Trophoblast cell (in vitro differentiated cells and primary cell): ENCODE measurements around the gene PRKCE.

ENCODE experiments used
- DNase-seq, 2 donors: peaks; one replicate each; pipeline ENCODE4 v3.0.0-alpha.2; 2016
- H2AFZ ChIP-seq: 2 replicates; pipeline ENCODE4 v1.6.1; 2013; ENCODE audit warnings: low read length, moderate library complexity, mild to moderate bottlenecking; ENCODE audit not compliant: insufficient read depth, poor library complexity
- H2AK5ac ChIP-seq: 2 replicates; pipeline ENCODE4 v1.6.1; 2013; ENCODE audit warnings: mild to moderate bottlenecking, low read length
- H2BK120ac ChIP-seq: 2 replicates; pipeline ENCODE4 v1.6.1; 2013; ENCODE audit warnings: low read length, mild to moderate bottlenecking, moderate library complexity; ENCODE audit not compliant: insufficient read depth, poor library complexity
- H2BK12ac ChIP-seq: 2 replicates; pipeline ENCODE4 v1.6.1; 2013; ENCODE audit warnings: mild to moderate bottlenecking, low read length, moderate library complexity
- H2BK5ac ChIP-seq: 2 replicates; pipeline ENCODE4 v1.6.1; 2013; ENCODE audit warnings: low read length, low read depth, moderate library complexity, mild to moderate bottlenecking; ENCODE audit not compliant: poor library complexity
- H3K14ac ChIP-seq: 2 replicates; pipeline ENCODE4 v1.6.1; 2013; ENCODE audit warnings: mild to moderate bottlenecking, low read length
- H3K18ac ChIP-seq: 2 replicates; pipeline ENCODE4 v1.6.1; 2013; ENCODE audit warnings: mild to moderate bottlenecking, low read length
- H3K23ac ChIP-seq: 2 replicates; pipeline ENCODE4 v1.6.1; 2013; ENCODE audit warnings: low read length
- H3K27ac ChIP-seq: 2 replicates; pipeline ENCODE4 v1.5.1; 2013; ENCODE audit warnings: low read depth, mild to moderate bottlenecking, inconsistent platforms, low read length, moderate library complexity
- H3K27me3 ChIP-seq: 2 replicates; pipeline ENCODE4 v1.6.1; 2013; ENCODE audit warnings: inconsistent platforms, mild to moderate bottlenecking, low read length, moderate library complexity; ENCODE audit not compliant: insufficient read depth
- H3K36me3 ChIP-seq, 2 experiments: 1 replicate in 1 of 2; 2 replicates in 1 of 2; pipeline ENCODE4 v1.6.1; 2013; ENCODE audit warnings: low read length in 2 of 2, mild to moderate bottlenecking in 2 of 2, moderate library complexity in 1 of 2; ENCODE audit not compliant: insufficient read depth in 2 of 2, control insufficient read depth in 1 of 2
- H3K4ac ChIP-seq: 2 replicates; pipeline ENCODE4 v1.6.1; 2013; ENCODE audit warnings: low read depth, mild to moderate bottlenecking, low read length, moderate library complexity
- H3K4me1 ChIP-seq, 2 experiments: 1 replicate in 1 of 2; 2 replicates in 1 of 2; pipeline ENCODE4 v1.6.1; 2013; ENCODE audit warnings: low read length in 2 of 2, mild to moderate bottlenecking in 2 of 2, moderate library complexity in 1 of 2; ENCODE audit not compliant: insufficient read depth in 2 of 2, control insufficient read depth in 1 of 2
- H3K4me2 ChIP-seq: 2 replicates; pipeline ENCODE4 v1.6.1; 2013; ENCODE audit warnings: inconsistent platforms, mild to moderate bottlenecking, low read length, moderate library complexity
- H3K4me3 ChIP-seq: 2 replicates; pipeline ENCODE4 v1.5.1; 2013; ENCODE audit warnings: mild to moderate bottlenecking, low read depth, low read length, inconsistent platforms
- H3K79me1 ChIP-seq: one replicate; pipeline ENCODE4 v1.6.1; 2013; ENCODE audit warnings: low read length
- H3K79me2 ChIP-seq: 2 replicates; pipeline ENCODE4 v1.6.1; 2013; ENCODE audit warnings: low read length, mild to moderate bottlenecking; ENCODE audit not compliant: control insufficient read depth, insufficient read depth, poor library complexity
- H3K9ac ChIP-seq: 2 replicates; pipeline ENCODE4 v1.6.1; 2013; ENCODE audit warnings: mild to moderate bottlenecking, low read length
- H3K9me3 ChIP-seq: 2 replicates; pipeline ENCODE4 v1.6.1; 2013; ENCODE audit warnings: low read depth, mild to moderate bottlenecking, control low read depth, inconsistent platforms, low read length; ENCODE audit not compliant: insufficient read depth
- H4K12ac ChIP-seq: 2 replicates; pipeline ENCODE4 v1.6.1; 2013; ENCODE audit warnings: low read depth, mild to moderate bottlenecking, low read length, moderate library complexity
- H4K8ac ChIP-seq: 2 replicates; pipeline ENCODE4 v1.6.1; 2013; ENCODE audit warnings: low read depth, mild to moderate bottlenecking, low read length, moderate library complexity
- H4K91ac ChIP-seq: one replicate; pipeline ENCODE4 v1.6.1; 2013; ENCODE audit warnings: low read depth, mild to moderate bottlenecking, low read length, moderate library complexity
- WGBS: extraction: QIAGEN DNeasy Blood & Tissue Kit; methylation state at CpG from one replicate; pipeline ENCODE4 v1.1.7; 2013; ENCODE audit warnings: missing lambda C conversion rate; ENCODE audit not compliant: insufficient read length, insufficient coverage; ENCODE audit errors: extremely low coverage; 5-methylcytosine and 5-hydroxymethylcytosine counted together

PRKCE gene

DNA sequence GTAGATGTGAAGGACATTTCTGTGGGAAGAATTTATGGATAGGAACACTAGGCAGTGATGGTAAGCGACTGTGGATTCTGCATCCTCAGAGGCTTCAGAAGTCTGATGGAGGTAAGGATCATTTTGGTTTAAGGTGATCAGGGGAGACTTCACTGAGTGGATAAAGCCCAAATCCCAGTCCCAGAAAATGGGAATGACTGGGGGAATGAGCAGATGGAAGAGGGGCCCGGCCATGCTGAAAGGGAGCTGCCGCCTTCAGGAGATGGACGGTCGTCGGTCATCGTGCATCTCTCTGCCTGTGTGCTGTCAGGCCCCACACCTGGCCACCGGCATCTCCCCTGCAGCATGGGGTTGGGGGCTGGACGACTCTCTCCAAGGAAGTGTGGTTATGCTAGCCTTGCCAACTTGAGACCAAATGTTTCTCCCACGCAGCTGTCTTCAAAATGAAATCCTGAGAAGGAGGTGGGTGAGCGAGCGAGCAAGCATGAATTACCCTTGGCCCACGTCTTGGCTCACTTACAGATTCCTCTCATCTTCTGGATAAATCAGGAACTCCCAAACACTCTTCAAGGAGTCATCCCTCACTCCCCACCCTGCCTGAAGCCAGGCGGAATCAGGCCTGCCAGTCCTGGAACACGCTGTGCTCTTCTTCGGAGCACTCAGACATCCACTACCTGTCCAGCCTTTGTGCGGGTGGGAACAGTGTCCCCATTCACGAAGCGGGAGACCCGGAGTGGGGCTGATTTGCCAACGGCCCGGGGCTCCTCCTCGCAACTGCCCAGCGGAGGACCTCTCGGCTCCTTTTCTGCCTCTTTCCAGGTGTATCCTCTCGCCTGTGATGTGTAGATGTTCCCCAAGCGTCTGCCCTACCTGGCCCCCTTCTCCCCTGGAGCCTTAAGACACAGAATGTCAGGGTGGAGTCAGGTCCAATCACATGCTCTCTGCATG, 85.6 kb downstream of the PRKCE start:
- no peak overlapping the region for H3K18ac ChIP-seq
- no peaks in the 10 kb centered on the region for H3K27me3 ChIP-seq
- no peaks in the 10 kb centered on the region for H3K79me1 ChIP-seq
- H3K79me2 ChIP-seq = no peaks in the 10 kb centered on the region
- no peak overlapping the region for H4K12ac ChIP-seq
- H2BK120ac ChIP-seq = no peak overlapping the region
- no peak overlapping the region for H2AK5ac ChIP-seq
- no peaks in the 10 kb centered on the region for H3K36me3 ChIP-seq
- H2BK5ac ChIP-seq = no peak overlapping the region
- H3K4ac ChIP-seq = no peak overlapping the region
- no peak overlapping the region for H2BK12ac ChIP-seq
- no peak overlapping the region for H2AFZ ChIP-seq
- DNase-seq = no peak
- no peak overlapping the region for H3K14ac ChIP-seq
- H3K23ac ChIP-seq = no peak overlapping the region
- no peaks in the 10 kb centered on the region for H3K9me3 ChIP-seq
- no peaks in the 10 kb centered on the region for H3K4me1 ChIP-seq
- no peak overlapping the region for H4K91ac ChIP-seq
- H3K27ac ChIP-seq = no peak overlapping the region
- WGBS = no CpG with 5 or more reads among the region's 27 CpGs
- no peak overlapping the region for H3K9ac ChIP-seq
- no peak overlapping the region for H3K4me3 ChIP-seq
- H3K4me2 ChIP-seq = no peak overlapping the region
- no peak overlapping the region for H4K8ac ChIP-seq

DNA sequence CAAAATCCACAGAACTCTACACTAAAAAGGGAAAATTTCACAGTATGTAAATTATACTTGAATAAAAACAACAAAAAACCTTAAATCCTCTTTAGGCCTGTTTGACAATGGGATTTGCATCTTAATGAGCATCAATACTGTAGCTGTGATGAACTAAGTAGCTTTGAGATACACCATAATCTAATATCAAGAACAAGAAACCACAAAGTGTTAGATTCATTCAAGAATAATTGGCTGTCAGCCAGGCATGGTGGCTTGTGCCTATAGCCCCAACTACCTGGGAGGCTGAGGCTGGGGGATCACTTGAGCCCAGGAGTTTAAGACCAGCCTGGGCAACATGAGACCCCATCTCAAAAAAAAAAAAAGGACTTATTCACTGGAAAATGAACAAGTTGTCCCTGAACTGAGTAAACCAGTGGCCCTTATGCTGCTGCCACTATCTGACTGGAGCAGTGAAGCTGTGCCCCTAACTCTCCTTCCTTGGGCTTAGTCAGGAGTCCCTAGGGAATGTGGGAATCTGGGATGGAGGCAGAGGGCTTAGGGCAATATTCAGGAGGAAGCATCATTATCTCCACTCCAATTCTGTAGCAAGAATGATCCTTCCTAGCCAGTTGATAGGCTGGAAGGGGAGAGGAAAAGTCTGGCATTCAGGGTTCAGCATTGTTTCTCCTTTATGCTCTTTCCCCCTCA, 88.5 kb downstream of the PRKCE start:
- H3K4ac ChIP-seq = no peak overlapping the region
- H3K4me2 ChIP-seq = no peak overlapping the region
- no peak for DNase-seq

DNA sequence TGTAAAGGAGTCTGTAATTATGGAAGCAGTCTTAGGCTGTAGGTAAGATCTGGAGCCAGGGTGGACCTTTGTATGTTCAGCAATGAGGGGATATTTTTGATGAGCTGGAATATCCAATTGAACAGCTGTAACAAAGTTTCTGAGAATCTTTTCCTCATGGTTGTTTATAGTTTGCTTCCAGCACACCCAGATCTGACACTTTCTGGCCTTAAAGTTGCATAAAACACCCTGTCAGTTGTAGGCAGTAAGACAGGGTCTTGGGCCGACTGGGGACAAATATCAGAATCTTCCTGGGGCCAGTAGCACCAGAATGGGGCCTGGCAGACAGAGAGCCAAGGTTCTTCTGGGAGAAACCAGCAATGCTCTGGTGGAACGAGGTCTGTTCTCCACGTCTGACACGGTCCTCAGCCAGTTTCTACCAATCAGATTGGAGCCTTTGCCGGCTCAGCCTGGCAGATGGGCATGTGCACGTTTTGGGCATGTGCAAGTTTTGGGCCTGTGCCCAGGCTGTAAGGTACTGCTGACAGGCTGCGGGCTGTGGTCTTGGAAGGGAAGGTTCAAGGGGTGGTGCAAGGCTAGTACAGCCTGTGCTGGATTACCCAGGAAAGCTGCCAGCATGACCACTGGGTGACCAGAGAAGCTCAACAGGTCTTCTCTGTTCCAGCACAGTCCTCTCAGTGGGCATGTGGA, 89.8 kb downstream of the PRKCE start:
- no peak overlapping the region for H3K18ac ChIP-seq
- no peaks in the 10 kb centered on the region for H3K79me1 ChIP-seq
- no peak overlapping the region for H4K8ac ChIP-seq
- H3K9ac ChIP-seq = no peak overlapping the region
- no peak overlapping the region for H3K4me2 ChIP-seq
- H3K9me3 ChIP-seq = no peaks in the 10 kb centered on the region
- H3K4me1 ChIP-seq = no peaks in the 10 kb centered on the region
- no peak overlapping the region for H3K23ac ChIP-seq
- H2AK5ac ChIP-seq = no peak overlapping the region
- H3K4me3 ChIP-seq = peak overlapping the region; percentile 38
- H3K14ac ChIP-seq = no peak overlapping the region
- no peak overlapping the region for H2AFZ ChIP-seq
- no peaks in the 10 kb centered on the region for H3K79me2 ChIP-seq
- no peak overlapping the region for H4K12ac ChIP-seq
- H3K27me3 ChIP-seq = no peaks in the 10 kb centered on the region
- H2BK120ac ChIP-seq = no peak overlapping the region
- no peak overlapping the region for H2BK12ac ChIP-seq
- H3K4ac ChIP-seq = no peak overlapping the region
- H3K27ac ChIP-seq = no peak overlapping the region
- H2BK5ac ChIP-seq = no peak overlapping the region
- no peak for DNase-seq
- H4K91ac ChIP-seq = no peak overlapping the region
- WGBS = no CpG with 5 or more reads among the region's 7 CpGs
- no peaks in the 10 kb centered on the region for H3K36me3 ChIP-seq

More for the DNA sequence above, 88.5 kb downstream of the PRKCE start:
- Histone ChIP-seq H4K91ac (no peak overlapping the region), H2AFZ (no peak overlapping the region), H4K8ac (no peak overlapping the region), H3K18ac (no peak overlapping the region), H3K23ac (no peak overlapping the region), H3K36me3 (no peaks in the 10 kb centered on the region), H2AK5ac (no peak overlapping the region), H3K4me3 (no peak overlapping the region), H3K79me2 (no peaks in the 10 kb centered on the region), H2BK5ac (no peak overlapping the region), H3K27ac (no peak overlapping the region), H3K27me3 (no peaks in the 10 kb centered on the region), H3K9ac (no peak overlapping the region), H2BK120ac (no peak overlapping the region), H3K9me3 (no peaks in the 10 kb centered on the region), H3K14ac (no peak overlapping the region), H3K4me1 (no peaks in the 10 kb centered on the region), H3K79me1 (no peaks in the 10 kb centered on the region), H2BK12ac (no peak overlapping the region), H4K12ac (no peak overlapping the region)

DNA sequence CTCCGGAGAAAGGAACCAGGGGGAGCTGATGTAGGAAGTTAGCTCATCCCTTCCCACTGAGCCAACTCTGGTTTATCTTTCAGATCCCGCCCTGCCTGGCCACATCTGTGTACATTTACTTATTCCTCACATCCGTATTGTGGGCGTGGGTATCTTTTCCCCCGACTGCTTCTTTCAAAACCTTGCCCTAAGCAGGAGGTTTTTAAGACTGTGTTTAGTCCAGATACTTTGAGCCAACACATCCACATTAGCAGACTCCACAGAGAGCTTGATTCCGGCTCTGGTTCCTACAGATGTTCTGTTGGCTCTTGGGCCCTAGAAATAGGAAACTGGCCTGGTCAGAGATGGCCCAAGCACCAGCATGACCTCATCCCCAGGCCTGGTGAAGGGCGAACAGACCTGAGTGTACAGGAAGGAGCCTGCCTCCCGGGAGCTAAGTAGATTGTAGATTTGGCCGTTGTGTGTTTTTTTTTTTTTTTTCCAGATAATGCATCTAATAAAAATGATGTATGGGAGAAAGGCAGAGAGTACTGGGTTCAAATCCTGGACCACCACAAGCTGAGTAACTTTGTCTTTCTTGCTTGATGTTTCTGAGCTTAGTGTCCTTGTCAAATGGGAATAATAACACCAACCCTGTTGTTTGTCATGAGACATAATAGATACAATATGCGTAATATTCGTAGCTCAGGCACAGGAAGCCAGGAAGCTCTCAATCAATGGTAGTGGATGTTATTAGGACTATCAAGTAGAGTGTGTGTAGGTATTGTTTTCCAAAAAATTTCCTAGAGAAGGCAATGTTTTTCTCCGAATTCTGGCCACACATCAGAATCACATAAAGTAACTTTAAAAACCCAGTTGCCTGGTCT, 92.3 kb downstream of the PRKCE start:
- no CpG with 5 or more reads among the region's 12 CpGs for WGBS
- Histone ChIP-seq H3K4ac (no peak overlapping the region), H3K79me2 (no peaks in the 10 kb centered on the region), H3K18ac (no peak overlapping the region), H4K12ac (no peak overlapping the region), H2BK5ac (no peak overlapping the region), H4K91ac (no peak overlapping the region), H3K27me3 (no peaks in the 10 kb centered on the region), H2BK120ac (no peak overlapping the region), H3K9me3 (peaks cover 2% of the 10 kb centered on the region), H3K4me3 (no peak overlapping the region), H4K8ac (no peak overlapping the region), H3K27ac (no peak overlapping the region), H3K79me1 (no peaks in the 10 kb centered on the region), H3K9ac (no peak overlapping the region), H3K4me1 (no peaks in the 10 kb centered on the region), H2AFZ (peak overlapping the region; percentile 28), H3K14ac (no peak overlapping the region), H2BK12ac (no peak overlapping the region), H2AK5ac (no peak overlapping the region), H3K36me3 (no peaks in the 10 kb centered on the region), H3K23ac (no peak overlapping the region), H3K4me2 (no peak overlapping the region)
- no peak for DNase-seq
